ENCODE data around the gene TMPRSS4. TPM values are rescaled to one million over a fixed set of nuclear protein-coding genes. Genes with fewer than 3 reads are reported as not detected.

TMPRSS4 gene
- total RNA-seq, 1 experiment from 2014 or later = 1.5 TPM

DNA sequence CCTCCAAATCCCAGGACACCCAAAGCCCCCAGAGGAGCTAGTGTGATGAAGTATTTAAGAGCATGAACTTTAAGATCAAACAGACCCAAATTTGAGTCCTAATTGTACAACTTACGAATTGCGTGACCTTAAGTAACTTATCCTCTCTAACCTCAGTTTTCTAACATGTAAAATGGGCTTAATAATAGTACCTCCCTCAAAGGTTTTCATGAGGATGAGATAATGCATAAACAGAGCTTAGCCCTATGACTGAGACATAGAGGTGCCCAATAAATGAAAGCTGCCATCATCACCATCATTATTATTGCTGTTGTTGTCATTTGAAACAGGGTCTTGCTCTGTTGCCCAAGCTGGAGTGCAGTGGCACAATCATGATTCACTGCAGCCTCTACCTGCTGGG lies 90.4 kb downstream of the TMPRSS4 start:
- Histone ChIP-seq H3K4me1 (ENCODE audit: insufficient read depth, low read length) (no peaks in the 10 kb centered on the region), H4K20me1 (ENCODE audit: low read length) (no peaks in the 10 kb centered on the region), H3K4me3 (ENCODE audit: low read length) (no peak overlapping the region), H3K79me2 (ENCODE audit: low read length) (no peaks in the 10 kb centered on the region), H3K27ac (ENCODE audit: low read length) (no peak overlapping the region), H3K4me2 (ENCODE audit: low read length) (no peak overlapping the region), H3K9ac (ENCODE audit: low read length) (no peak overlapping the region), H3F3A (ENCODE audit: low read length, unreplicated experiment) (no peaks in the 10 kb centered on the region), H3K36me3 (ENCODE audit: low read depth, low read length) (no peaks in the 10 kb centered on the region), H2AFZ (ENCODE audit: low read length) (no peak overlapping the region), H3K9me3 (ENCODE audit: low read length) (no peaks in the 10 kb centered on the region), H3K9me2 (replicated peaks; ENCODE audit: low read length) (no peaks in the 10 kb centered on the region), H3K27me3 (ENCODE audit: low read length) (peaks cover 59% of the 10 kb centered on the region)
- intact Hi-C loops (cut with micrococcal nuclease) = no loop called here
- ATAC-seq (no peak), DNase-seq (no peak)
- ChIA-PET CTCF (no interaction called here), POLR2A (ENCODE audit: unreplicated experiment) (no interaction called here)
- no TSS peak for BruUV-seq (replicated peaks)
- TF ChIP-seq, protein P1, sequence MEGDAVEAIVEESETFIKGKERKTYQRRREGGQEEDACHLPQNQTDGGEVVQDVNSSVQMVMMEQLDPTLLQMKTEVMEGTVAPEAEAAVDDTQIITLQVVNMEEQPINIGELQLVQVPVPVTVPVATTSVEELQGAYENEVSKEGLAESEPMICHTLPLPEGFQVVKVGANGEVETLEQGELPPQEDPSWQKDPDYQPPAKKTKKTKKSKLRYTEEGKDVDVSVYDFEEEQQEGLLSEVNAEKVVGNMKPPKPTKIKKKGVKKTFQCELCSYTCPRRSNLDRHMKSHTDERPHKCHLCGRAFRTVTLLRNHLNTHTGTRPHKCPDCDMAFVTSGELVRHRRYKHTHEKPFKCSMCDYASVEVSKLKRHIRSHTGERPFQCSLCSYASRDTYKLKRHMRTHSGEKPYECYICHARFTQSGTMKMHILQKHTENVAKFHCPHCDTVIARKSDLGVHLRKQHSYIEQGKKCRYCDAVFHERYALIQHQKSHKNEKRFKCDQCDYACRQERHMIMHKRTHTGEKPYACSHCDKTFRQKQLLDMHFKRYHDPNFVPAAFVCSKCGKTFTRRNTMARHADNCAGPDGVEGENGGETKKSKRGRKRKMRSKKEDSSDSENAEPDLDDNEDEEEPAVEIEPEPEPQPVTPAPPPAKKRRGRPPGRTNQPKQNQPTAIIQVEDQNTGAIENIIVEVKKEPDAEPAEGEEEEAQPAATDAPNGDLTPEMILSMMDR (conservative IDR thresholded peaks at IDR 0.05; ENCODE audit: low read depth, low read length) = no peak
- TF ChIP-seq EZH2phosphoT487 (IDR thresholded peaks at IDR 0.05; ENCODE audit: borderline replicate concordance, low read length) = no peak
- no peak for TF ChIP-seq EZH2 (IDR thresholded peaks at IDR 0.05; ENCODE audit: low read length, unreplicated experiment)

DNA sequence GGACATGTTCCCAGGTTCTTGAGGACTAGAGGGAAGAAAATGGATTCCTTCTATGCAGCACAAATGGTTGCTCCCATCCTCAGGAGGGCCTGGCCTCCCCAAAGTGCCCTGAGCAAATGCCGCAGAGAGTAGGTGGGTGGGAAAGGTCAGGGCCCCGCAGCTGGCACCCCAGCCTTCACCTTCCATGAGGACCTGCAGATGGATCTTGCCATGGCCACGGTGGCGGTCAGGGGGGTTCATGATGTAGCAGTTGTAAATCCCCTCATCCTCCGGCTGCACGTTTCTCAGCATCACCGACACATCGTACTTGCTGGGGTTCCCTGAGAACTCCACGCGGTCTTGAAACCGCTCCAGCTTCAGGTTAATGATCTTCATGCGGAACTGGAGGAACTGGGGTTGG lies 91.0 kb downstream of the TMPRSS4 start:
- no peak overlapping the region for H3K27ac ChIP-seq (ENCODE audit: low read length)
- ATAC-seq (no peak), DNase-seq (no peak)
- no peak overlapping the region for H3K9ac ChIP-seq (ENCODE audit: low read length)
- H2AFZ ChIP-seq (ENCODE audit: low read length) = no peak overlapping the region
- peaks cover 53% of the 10 kb centered on the region for H3K27me3 ChIP-seq (ENCODE audit: low read length)
- ChIA-PET POLR2A (ENCODE audit: unreplicated experiment) (no interaction called here), CTCF (no interaction called here)
- H3K36me3 ChIP-seq (ENCODE audit: low read depth, low read length) = no peaks in the 10 kb centered on the region
- intact Hi-C loops (cut with micrococcal nuclease) = no loop called here
- no peak overlapping the region for H3K4me2 ChIP-seq (ENCODE audit: low read length)
- no peaks in the 10 kb centered on the region for H3K4me1 ChIP-seq (ENCODE audit: insufficient read depth, low read length)
- no peaks in the 10 kb centered on the region for H3K79me2 ChIP-seq (ENCODE audit: low read length)
- no TSS peak for BruUV-seq (replicated peaks)
- TF ChIP-seq EZH2 (IDR thresholded peaks at IDR 0.05; ENCODE audit: low read length, unreplicated experiment) (no peak), EZH2phosphoT487 (IDR thresholded peaks at IDR 0.05; ENCODE audit: borderline replicate concordance, low read length) (no peak)
- TF ChIP-seq, protein P1 (conservative IDR thresholded peaks at IDR 0.05; ENCODE audit: low read depth, low read length) = no peak
- H3K4me3 ChIP-seq (ENCODE audit: low read length) = no peak overlapping the region
- no peaks in the 10 kb centered on the region for H3K9me3 ChIP-seq (ENCODE audit: low read length)
- no peaks in the 10 kb centered on the region for H3K9me2 ChIP-seq (replicated peaks; ENCODE audit: low read length)
- H3F3A ChIP-seq (ENCODE audit: low read length, unreplicated experiment) = no peaks in the 10 kb centered on the region
- no peaks in the 10 kb centered on the region for H4K20me1 ChIP-seq (ENCODE audit: low read length)

DNA sequence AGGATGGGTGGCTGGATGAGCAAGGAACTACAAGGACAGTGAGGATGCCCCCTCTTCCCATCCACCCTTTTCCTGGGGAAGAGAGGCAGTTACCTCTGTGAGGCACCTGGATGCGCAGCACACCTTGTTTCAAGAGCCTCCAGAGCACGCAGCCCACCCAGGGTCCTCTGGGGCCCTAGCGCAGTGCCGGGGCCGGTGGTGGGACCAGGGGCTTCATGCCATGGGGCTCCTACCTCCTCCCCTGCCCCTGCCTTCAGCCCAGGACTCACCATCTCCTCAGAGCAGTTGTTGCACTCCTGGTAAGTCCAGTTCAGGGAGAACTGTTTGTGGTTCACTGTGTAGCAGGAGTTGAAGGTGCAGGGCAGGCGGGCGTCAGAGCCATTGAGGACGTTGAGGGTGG lies 91.4 kb downstream of the TMPRSS4 start:
- H3K79me2 ChIP-seq (ENCODE audit: low read length) = no peaks in the 10 kb centered on the region
- no peak overlapping the region for H3K4me2 ChIP-seq (ENCODE audit: low read length)
- no peaks in the 10 kb centered on the region for H3K9me2 ChIP-seq (replicated peaks; ENCODE audit: low read length)
- no peak overlapping the region for H3K27ac ChIP-seq (ENCODE audit: low read length)
- no peaks in the 10 kb centered on the region for H3K9me3 ChIP-seq (ENCODE audit: low read length)
- DNase-seq (no peak), ATAC-seq (no peak)
- H3K27me3 ChIP-seq (ENCODE audit: low read length) = peaks cover 50% of the 10 kb centered on the region
- no peaks in the 10 kb centered on the region for H3K36me3 ChIP-seq (ENCODE audit: low read depth, low read length)
- ChIA-PET POLR2A (ENCODE audit: unreplicated experiment) (no interaction called here), CTCF (interaction anchor here (0.5 kb wide), 1 partner anchor 29 kb away, joined by 3 read pairs; no protein-coding TSS in a partner anchor)
- H4K20me1 ChIP-seq (ENCODE audit: low read length) = no peaks in the 10 kb centered on the region
- no peaks in the 10 kb centered on the region for H3K4me1 ChIP-seq (ENCODE audit: insufficient read depth, low read length)
- TF ChIP-seq EZH2phosphoT487 (IDR thresholded peaks at IDR 0.05; ENCODE audit: borderline replicate concordance, low read length) = no peak
- TF ChIP-seq EZH2 (IDR thresholded peaks at IDR 0.05; ENCODE audit: low read length, unreplicated experiment) = no peak
- TF ChIP-seq, protein P1 (conservative IDR thresholded peaks at IDR 0.05; ENCODE audit: low read depth, low read length) = no peak
- H3K9ac ChIP-seq (ENCODE audit: low read length) = no peak overlapping the region
- H3K4me3 ChIP-seq (ENCODE audit: low read length) = no peak overlapping the region
- no peak overlapping the region for H2AFZ ChIP-seq (ENCODE audit: low read length)
- no TSS peak for BruUV-seq (replicated peaks)
- intact Hi-C loops (cut with micrococcal nuclease) = no loop called here
- H3F3A ChIP-seq (ENCODE audit: low read length, unreplicated experiment) = no peaks in the 10 kb centered on the region

Measured in PC-3 (cell line).